ENCODE data around the gene GCH1. TPM values are rescaled to one million over a fixed set of nuclear protein-coding genes. Genes with fewer than 3 reads are reported as not detected.

GCH1 gene
- total RNA-seq, 1 donor from 2014 or later = 0.43 TPM

- Mint-ChIP-seq H3K9me3 (ENCODE audit: unreplicated experiment) (peaks cover 16% of the 10 kb centered on the region), H3K27ac (ENCODE audit: unreplicated experiment) (no peak overlapping the region), H3K4me3 (ENCODE audit: unreplicated experiment) (no peak overlapping the region), H3K36me3 (ENCODE audit: unreplicated experiment) (no peaks in the 10 kb centered on the region), H3K4me1 (ENCODE audit: unreplicated experiment) (peaks cover 8% of the 10 kb centered on the region), H3K27me3 (ENCODE audit: unreplicated experiment) (peaks cover 9% of the 10 kb centered on the region)
- TF ChIP-seq CTCF (IDR thresholded peaks at IDR 0.05) = no peak
- peak; percentile 21 for DNase-seq (ENCODE audit: extremely low spot score, unreplicated experiment)
Observed at GRCh38 chr14:54822685-54823084, 79.9 kb downstream of the GCH1 start.

GRCh38 chr14:54818201-54819133, 84.2 kb downstream of the GCH1 start:
- Mint-ChIP-seq H3K4me3 (ENCODE audit: unreplicated experiment) (peak overlapping the region; percentile 2), H3K9me3 (ENCODE audit: unreplicated experiment) (no peaks in the 10 kb centered on the region), H3K27ac (ENCODE audit: unreplicated experiment) (no peak overlapping the region), H3K36me3 (ENCODE audit: unreplicated experiment) (no peaks in the 10 kb centered on the region), H3K4me1 (ENCODE audit: unreplicated experiment) (peaks cover 8% of the 10 kb centered on the region), H3K27me3 (ENCODE audit: unreplicated experiment) (peaks cover 4% of the 10 kb centered on the region)
- TF ChIP-seq CTCF (IDR thresholded peaks at IDR 0.05) = no peak
- DNase-seq (ENCODE audit: extremely low spot score, unreplicated experiment) = peak; percentile 69

GRCh38 chr14:54817506-54817905, 85.1 kb downstream of the GCH1 start:
- Mint-ChIP-seq H3K27me3 (ENCODE audit: unreplicated experiment) (peaks cover 10% of the 10 kb centered on the region), H3K4me1 (ENCODE audit: unreplicated experiment) (peaks cover 8% of the 10 kb centered on the region), H3K4me3 (ENCODE audit: unreplicated experiment) (no peak overlapping the region), H3K9me3 (ENCODE audit: unreplicated experiment) (no peaks in the 10 kb centered on the region), H3K36me3 (ENCODE audit: unreplicated experiment) (no peaks in the 10 kb centered on the region), H3K27ac (ENCODE audit: unreplicated experiment) (no peak overlapping the region)
- peak; percentile 53 for DNase-seq (ENCODE audit: extremely low spot score, unreplicated experiment)
- no peak for TF ChIP-seq CTCF (IDR thresholded peaks at IDR 0.05)

GRCh38 chr14:54816450-54816849, 86.2 kb downstream of the GCH1 start:
- TF ChIP-seq CTCF (IDR thresholded peaks at IDR 0.05) = no peak
- Mint-ChIP-seq H3K9me3 (ENCODE audit: unreplicated experiment) (no peaks in the 10 kb centered on the region), H3K4me3 (ENCODE audit: unreplicated experiment) (no peak overlapping the region), H3K27ac (ENCODE audit: unreplicated experiment) (no peak overlapping the region), H3K27me3 (ENCODE audit: unreplicated experiment) (peaks cover 19% of the 10 kb centered on the region), H3K36me3 (ENCODE audit: unreplicated experiment) (no peaks in the 10 kb centered on the region), H3K4me1 (ENCODE audit: unreplicated experiment) (peaks cover 8% of the 10 kb centered on the region)
- DNase-seq (ENCODE audit: extremely low spot score, unreplicated experiment) = no peak

GRCh38 chr14:54815515-54815914, 87.1 kb downstream of the GCH1 start:
- Mint-ChIP-seq H3K9me3 (ENCODE audit: unreplicated experiment) (no peaks in the 10 kb centered on the region), H3K36me3 (ENCODE audit: unreplicated experiment) (no peaks in the 10 kb centered on the region), H3K27ac (ENCODE audit: unreplicated experiment) (no peak overlapping the region), H3K4me3 (ENCODE audit: unreplicated experiment) (no peak overlapping the region), H3K27me3 (ENCODE audit: unreplicated experiment) (peaks cover 29% of the 10 kb centered on the region), H3K4me1 (ENCODE audit: unreplicated experiment) (peaks cover 8% of the 10 kb centered on the region)
- DNase-seq (ENCODE audit: extremely low spot score, unreplicated experiment) = peak; percentile 42
- TF ChIP-seq CTCF (IDR thresholded peaks at IDR 0.05) = no peak
